Suprapubic skin (tissue), 4 donors: ENCODE measurements around the gene PRAMEF11. TPM values are rescaled to one million over a fixed set of nuclear protein-coding genes. Genes with fewer than 3 reads are reported as not detected.

Experiments used
- DNase-seq, 2 donors: peaks; one replicate each; pipeline ENCODE4 v3.0.0-alpha.2; 2019; ENCODE audit warnings: low spot score in 2 of 2
- H3K27ac ChIP-seq: fragments of 200-600 bp; sonication (generic); one replicate; pipeline ENCODE4 v1.5.1; 2019
- H3K27me3 ChIP-seq: fragments of 200-600 bp; sonication (generic); one replicate; pipeline ENCODE4 v1.5.1; 2019
- H3K36me3 ChIP-seq: fragments of 200-600 bp; sonication (generic); one replicate; pipeline ENCODE4 v1.5.1; 2019
- H3K4me1 ChIP-seq: fragments of 200-600 bp; sonication (generic); one replicate; pipeline ENCODE4 v1.5.1; 2019
- H3K4me3 ChIP-seq: fragments of 200-600 bp; sonication (generic); one replicate; pipeline ENCODE4 v1.5.1; 2019; ENCODE audit warnings: mild to moderate bottlenecking
- H3K9me3 ChIP-seq: fragments of 200-600 bp; sonication (generic); one replicate; pipeline ENCODE4 v1.5.1; 2019
- EP300 ChIP-seq: sonication (generic); formaldehyde crosslinking; IDR thresholded peaks from one replicate; pipeline ENCODE4 v1.6.1; 2017; ENCODE audit warnings: antibody characterized with exemption
- POLR2A ChIP-seq, 2 donors: fragments of 450-650 bp; IDR thresholded peaks; one replicate each; pipeline ENCODE4 v1.6.1; 2017; ENCODE audit warnings: antibody characterized with exemption in 2 of 2, mild to moderate bottlenecking in 2 of 2, moderate library complexity in 2 of 2
- POLR2AphosphoS5 ChIP-seq, 3 donors: sonication (generic); formaldehyde crosslinking; IDR thresholded peaks; one replicate each; pipeline ENCODE4 v1.6.1; 2017; ENCODE audit warnings: antibody characterized with exemption in 3 of 3
- WGBS: methylation state at CpG from one replicate; pipeline ENCODE4 v1.1.5; 2018; 5-methylcytosine and 5-hydroxymethylcytosine counted together
- total RNA-seq, 4 donors: library from RNA; depleted of rRNA; stranded (reverse); fragments of >200 nt; gene quantifications; one replicate each; pipeline ENCODE4 v1.1.0, GENCODE V29; 2016
- TF ChIP-seq, protein P1 (sequence below), 2 donors: fragments of 200-600 bp in 1 of 2; fragments of 450-650 bp in 1 of 2; sonication (generic) in 1 of 2; IDR thresholded peaks; one replicate each; pipeline ENCODE4 v1.5.1; 2016 to 2019; ENCODE audit warnings: antibody characterized with exemption in 2 of 2, mild to moderate bottlenecking in 1 of 2, moderate library complexity in 1 of 2

PRAMEF11 gene
- total RNA-seq, 4 donors from 2014 or later: not detected

DNA sequence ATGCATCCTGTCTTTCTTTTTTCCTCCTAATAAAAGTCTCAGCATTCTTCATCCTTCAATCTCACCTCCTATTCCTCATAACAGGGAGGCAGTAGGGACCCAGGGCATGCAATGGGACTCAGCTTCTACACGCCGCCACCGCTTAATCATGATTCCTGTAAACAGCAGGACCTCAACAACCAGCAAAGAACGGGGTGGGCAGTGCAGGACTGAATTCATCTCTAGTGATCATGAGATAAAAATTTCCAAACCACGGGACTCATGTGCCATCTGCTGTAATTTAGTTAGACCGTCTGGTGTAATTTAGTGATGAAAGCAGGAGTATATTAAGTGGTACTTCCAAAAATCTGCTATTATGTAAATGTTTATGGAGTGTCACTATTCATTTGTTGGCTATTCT is 52.3 kb downstream of the PRAMEF11 start:
- no peak overlapping the region for H3K27ac ChIP-seq
- H3K4me3 ChIP-seq: no peak overlapping the region
- no peak for DNase-seq
- TF ChIP-seq, protein P1, sequence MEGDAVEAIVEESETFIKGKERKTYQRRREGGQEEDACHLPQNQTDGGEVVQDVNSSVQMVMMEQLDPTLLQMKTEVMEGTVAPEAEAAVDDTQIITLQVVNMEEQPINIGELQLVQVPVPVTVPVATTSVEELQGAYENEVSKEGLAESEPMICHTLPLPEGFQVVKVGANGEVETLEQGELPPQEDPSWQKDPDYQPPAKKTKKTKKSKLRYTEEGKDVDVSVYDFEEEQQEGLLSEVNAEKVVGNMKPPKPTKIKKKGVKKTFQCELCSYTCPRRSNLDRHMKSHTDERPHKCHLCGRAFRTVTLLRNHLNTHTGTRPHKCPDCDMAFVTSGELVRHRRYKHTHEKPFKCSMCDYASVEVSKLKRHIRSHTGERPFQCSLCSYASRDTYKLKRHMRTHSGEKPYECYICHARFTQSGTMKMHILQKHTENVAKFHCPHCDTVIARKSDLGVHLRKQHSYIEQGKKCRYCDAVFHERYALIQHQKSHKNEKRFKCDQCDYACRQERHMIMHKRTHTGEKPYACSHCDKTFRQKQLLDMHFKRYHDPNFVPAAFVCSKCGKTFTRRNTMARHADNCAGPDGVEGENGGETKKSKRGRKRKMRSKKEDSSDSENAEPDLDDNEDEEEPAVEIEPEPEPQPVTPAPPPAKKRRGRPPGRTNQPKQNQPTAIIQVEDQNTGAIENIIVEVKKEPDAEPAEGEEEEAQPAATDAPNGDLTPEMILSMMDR (IDR thresholded peaks at IDR 0.05): no peak
- TF ChIP-seq EP300 (no peak), POLR2A (IDR thresholded peaks at IDR 0.05) (no peak), POLR2AphosphoS5 (IDR thresholded peaks at IDR 0.05) (no peak)
- H3K9me3 ChIP-seq: no peaks in the 10 kb centered on the region
- H3K27me3 ChIP-seq: no peaks in the 10 kb centered on the region
- H3K36me3 ChIP-seq: no peaks in the 10 kb centered on the region
- H3K4me1 ChIP-seq: no peaks in the 10 kb centered on the region
- 76% methylated on average over 6 of the region's 6 CpGs for WGBS

DNA sequence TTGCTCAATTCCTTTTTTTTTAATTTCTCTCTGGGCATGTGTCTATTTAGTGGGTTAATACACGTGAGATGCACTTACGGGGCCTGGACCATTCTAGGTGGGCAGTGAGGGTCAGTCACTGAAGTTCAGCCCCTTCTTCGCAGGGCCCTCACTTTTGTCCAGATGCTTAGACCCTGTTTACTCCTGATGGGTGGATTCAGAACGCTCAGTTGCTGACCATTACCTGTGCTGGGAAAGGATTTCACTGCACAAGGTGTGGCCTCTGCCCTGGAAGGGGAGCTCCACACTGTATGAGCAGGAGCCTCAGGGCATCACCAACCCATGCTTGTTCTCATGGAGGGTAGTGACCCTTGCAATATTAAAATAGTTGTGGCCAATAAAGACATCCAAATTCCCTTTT is 53.1 kb downstream of the PRAMEF11 start:
- Histone ChIP-seq H3K27me3 (no peaks in the 10 kb centered on the region), H3K9me3 (no peaks in the 10 kb centered on the region), H3K4me3 (no peak overlapping the region), H3K36me3 (no peaks in the 10 kb centered on the region), H3K27ac (no peak overlapping the region), H3K4me1 (no peaks in the 10 kb centered on the region)
- no peak for DNase-seq
- no peak for TF ChIP-seq POLR2AphosphoS5 (IDR thresholded peaks at IDR 0.05)
- TF ChIP-seq POLR2A (IDR thresholded peaks at IDR 0.05): no peak
- no peak for TF ChIP-seq EP300
- TF ChIP-seq, protein P1 (IDR thresholded peaks at IDR 0.05): no peak
- 85% methylated on average over 4 of the region's 4 CpGs for WGBS

DNA sequence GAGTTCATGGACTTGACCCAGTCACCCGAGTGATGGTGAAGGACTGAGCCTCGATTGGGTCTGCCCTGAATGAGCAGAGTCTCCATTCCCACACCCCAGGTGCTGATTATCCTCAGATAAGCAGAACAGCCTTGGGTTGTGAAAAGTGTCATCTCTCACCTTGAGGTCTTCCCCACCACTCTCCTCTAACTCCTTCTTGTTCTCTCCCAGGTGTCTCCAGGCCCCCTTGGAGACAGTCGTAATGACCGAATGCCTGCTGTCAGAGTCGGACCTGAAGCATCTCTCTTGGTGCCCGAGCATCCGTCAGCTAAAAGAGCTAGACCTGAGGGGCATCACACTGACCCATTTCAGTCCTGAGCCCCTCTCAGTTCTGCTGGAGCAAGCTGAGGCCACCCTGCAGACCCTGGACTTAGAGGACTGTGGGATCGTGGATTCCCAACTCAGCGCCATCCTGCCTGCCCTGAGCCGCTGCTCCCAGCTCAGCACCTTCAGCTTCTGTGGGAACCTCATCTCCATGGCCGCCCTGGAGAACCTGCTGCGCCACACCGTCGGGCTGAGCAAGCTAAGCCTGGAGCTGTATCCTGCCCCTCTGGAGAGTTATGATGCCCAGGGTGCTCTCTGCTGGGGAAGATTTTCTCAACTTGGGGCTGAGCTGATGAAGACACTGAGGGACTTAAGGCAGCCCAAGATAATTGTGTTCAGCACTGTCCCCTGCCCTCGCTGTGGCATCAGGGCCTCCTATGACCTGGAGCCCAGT is 54.2 kb downstream of the PRAMEF11 start:
- Histone ChIP-seq H3K27me3 (no peaks in the 10 kb centered on the region), H3K36me3 (no peaks in the 10 kb centered on the region), H3K4me3 (no peak overlapping the region), H3K4me1 (no peaks in the 10 kb centered on the region), H3K9me3 (no peaks in the 10 kb centered on the region), H3K27ac (no peak overlapping the region)
- 91% methylated on average over 15 of the region's 15 CpGs for WGBS
- TF ChIP-seq POLR2AphosphoS5 (IDR thresholded peaks at IDR 0.05): no peak
- no peak for TF ChIP-seq POLR2A (IDR thresholded peaks at IDR 0.05)
- TF ChIP-seq, protein P1 (IDR thresholded peaks at IDR 0.05): no peak
- DNase-seq: no peak

DNA sequence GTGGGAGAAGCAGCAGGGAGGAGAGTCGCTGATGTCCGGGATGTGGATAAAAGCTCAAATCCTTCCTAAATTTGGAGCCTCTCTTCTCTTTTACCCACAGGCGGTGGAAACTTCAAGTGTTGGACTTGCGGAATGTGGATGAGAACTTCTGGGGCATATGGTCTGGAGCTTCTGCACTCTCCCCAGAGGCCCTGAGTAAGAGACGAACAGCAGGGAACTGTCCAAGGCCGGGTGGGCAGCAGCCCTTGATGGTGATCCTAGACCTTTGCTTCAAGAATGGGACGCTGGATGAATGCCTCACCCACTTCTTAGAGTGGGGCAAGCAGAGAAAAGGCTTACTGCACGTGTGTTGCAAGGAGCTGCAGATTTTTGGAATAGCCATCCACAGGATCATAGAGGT is 55.8 kb downstream of the PRAMEF11 start:
- H3K27me3 ChIP-seq: peaks cover 6% of the 10 kb centered on the region
- no peaks in the 10 kb centered on the region for H3K4me1 ChIP-seq
- TF ChIP-seq POLR2A (IDR thresholded peaks at IDR 0.05): no peak
- TF ChIP-seq, protein P1 (IDR thresholded peaks at IDR 0.05): no peak
- TF ChIP-seq EP300: no peak
- no peak for TF ChIP-seq POLR2AphosphoS5 (IDR thresholded peaks at IDR 0.05)
- no peaks in the 10 kb centered on the region for H3K9me3 ChIP-seq
- H3K27ac ChIP-seq: no peak overlapping the region
- no peak for DNase-seq
- no peaks in the 10 kb centered on the region for H3K36me3 ChIP-seq
- WGBS: 71% methylated on average over 5 of the region's 8 CpGs
- H3K4me3 ChIP-seq: no peak overlapping the region

DNA sequence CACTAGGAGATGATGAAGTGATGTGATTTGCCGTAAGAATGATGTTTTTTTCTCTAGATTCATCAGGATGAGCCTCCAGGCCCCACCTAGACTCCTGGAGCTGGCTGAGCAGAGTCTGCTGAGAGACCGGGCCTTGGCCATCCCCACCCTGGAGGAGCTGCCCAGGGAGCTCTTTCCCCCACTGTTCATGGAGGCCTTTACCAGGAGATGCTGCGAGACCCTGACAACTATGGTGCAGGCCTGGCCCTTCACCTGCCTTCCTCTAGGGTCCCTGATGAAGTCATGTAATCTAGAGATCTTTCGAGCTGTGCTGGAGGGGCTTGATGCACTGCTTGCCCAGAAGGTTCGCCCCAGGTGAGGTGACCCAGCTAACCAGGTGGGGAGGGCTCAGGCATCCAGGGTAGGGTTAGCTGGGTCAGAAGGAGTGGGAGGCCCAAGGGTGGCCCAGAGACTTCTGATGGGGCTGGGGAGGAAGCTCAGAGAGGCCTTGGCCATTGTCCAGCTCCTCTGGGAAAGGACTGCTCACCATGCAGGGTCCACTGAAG is 56.3 kb downstream of the PRAMEF11 start:
- TF ChIP-seq, protein P1 (IDR thresholded peaks at IDR 0.05): no peak
- TF ChIP-seq POLR2A (IDR thresholded peaks at IDR 0.05) (no peak), POLR2AphosphoS5 (IDR thresholded peaks at IDR 0.05) (no peak), EP300 (no peak)
- H3K4me3 ChIP-seq: no peak overlapping the region
- H3K36me3 ChIP-seq: no peaks in the 10 kb centered on the region
- DNase-seq: no peak
- no peaks in the 10 kb centered on the region for H3K4me1 ChIP-seq
- peaks cover 12% of the 10 kb centered on the region for H3K27me3 ChIP-seq
- WGBS: 92% methylated on average over 5 of the region's 5 CpGs
- H3K27ac ChIP-seq: no peak overlapping the region
- H3K9me3 ChIP-seq: no peaks in the 10 kb centered on the region
